ENCODE data around the gene IFI27.

IFI27 gene

GRCh38 chr14:94126800-94127199 is 16.3 kb downstream of the IFI27 start:
- Histone ChIP-seq H3K27ac (ENCODE audit: extremely low read depth, low read depth, low read length) (no peak overlapping the region), H3K36me3 (ENCODE audit: control insufficient read depth in 2 of 2, insufficient read depth in 1 of 2, low read length in 2 of 2) (no peaks in the 10 kb centered on the region), H3K4me1 (ENCODE audit: control insufficient read depth, insufficient read depth, low read length) (peaks cover 3% of the 10 kb centered on the region; the same call in 1 of the 2 replicates), H3K4me3 (ENCODE audit: low read depth, low read length) (no peak overlapping the region), H3K9me3 (ENCODE audit: control insufficient read depth, insufficient read depth, low read depth, low read length) (no peaks in the 10 kb centered on the region)
- CTCF ChIA-PET: no interaction called here
- POLR2A ChIA-PET: no interaction called here
- TF ChIP-seq ZNF791 (tag by site-specific recombination; IDR thresholded peaks at IDR 0.05) (no peak), GLIS2 (tag by site-specific recombination; IDR thresholded peaks at IDR 0.05) (no peak), ZNF302 (tag by site-specific recombination; IDR thresholded peaks at IDR 0.05; ENCODE audit: low read depth) (no peak), ZNF354C (tag by site-specific recombination; IDR thresholded peaks at IDR 0.05; ENCODE audit: borderline replicate concordance, low read depth) (no peak), ZNF549 (tag by site-specific recombination; IDR thresholded peaks at IDR 0.05) (no peak), GLI4 (tag by site-specific recombination; IDR thresholded peaks at IDR 0.05) (no peak), ZIC2 (tag by site-specific recombination; IDR thresholded peaks at IDR 0.05) (no peak), HIC1 (tag by site-specific recombination; IDR thresholded peaks at IDR 0.05) (no peak), ZNF292 (tag by site-specific recombination; IDR thresholded peaks at IDR 0.05; ENCODE audit: borderline replicate concordance, low read depth) (no peak), IKZF3 (tag by site-specific recombination; IDR thresholded peaks at IDR 0.05) (no peak), SP3 (tag by site-specific recombination; IDR thresholded peaks at IDR 0.05) (no peak), RBAK (tag by site-specific recombination; IDR thresholded peaks at IDR 0.05) (no peak)

- ChIA-PET POLR2A (no interaction called here), CTCF (interaction anchor here (0.9 kb wide), 1 partner anchor 9 kb away, joined by 7 read pairs; no protein-coding TSS in a partner anchor)
- peaks cover 3% of the 10 kb centered on the region; the same call in 1 of the 2 replicates for H3K4me1 ChIP-seq (ENCODE audit: control insufficient read depth, insufficient read depth, low read length)
- H3K4me3 ChIP-seq (ENCODE audit: low read depth, low read length): no peak overlapping the region
- H3K36me3 ChIP-seq (ENCODE audit: control insufficient read depth in 2 of 2, insufficient read depth in 1 of 2, low read length in 2 of 2): no peaks in the 10 kb centered on the region
- H3K27ac ChIP-seq (ENCODE audit: extremely low read depth, low read depth, low read length): no peak overlapping the region
- no peaks in the 10 kb centered on the region for H3K9me3 ChIP-seq (ENCODE audit: control insufficient read depth, insufficient read depth, low read depth, low read length)
- TF ChIP-seq, protein P1, sequence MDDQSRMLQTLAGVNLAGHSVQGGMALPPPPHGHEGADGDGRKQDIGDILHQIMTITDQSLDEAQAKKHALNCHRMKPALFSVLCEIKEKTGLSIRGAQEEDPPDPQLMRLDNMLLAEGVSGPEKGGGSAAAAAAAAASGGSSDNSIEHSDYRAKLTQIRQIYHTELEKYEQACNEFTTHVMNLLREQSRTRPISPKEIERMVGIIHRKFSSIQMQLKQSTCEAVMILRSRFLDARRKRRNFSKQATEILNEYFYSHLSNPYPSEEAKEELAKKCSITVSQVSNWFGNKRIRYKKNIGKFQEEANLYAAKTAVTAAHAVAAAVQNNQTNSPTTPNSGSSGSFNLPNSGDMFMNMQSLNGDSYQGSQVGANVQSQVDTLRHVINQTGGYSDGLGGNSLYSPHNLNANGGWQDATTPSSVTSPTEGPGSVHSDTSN (CRISPR knock-in tag; IDR thresholded peaks at IDR 0.05): no peak
- TF ChIP-seq ZNF544 (tag by site-specific recombination; IDR thresholded peaks at IDR 0.05) (no peak), ZNF510 (tag by site-specific recombination; IDR thresholded peaks at IDR 0.05; ENCODE audit: insufficient replicate concordance) (no peak), SCRT1 (tag by site-specific recombination; IDR thresholded peaks at IDR 0.05; ENCODE audit: borderline replicate concordance) (no peak), ZNF596 (tag by site-specific recombination; IDR thresholded peaks at IDR 0.05) (no peak), ZNF704 (tag by site-specific recombination; IDR thresholded peaks at IDR 0.05) (no peak), MZF1 (tag by site-specific recombination; IDR thresholded peaks at IDR 0.05; ENCODE audit: borderline replicate concordance) (no peak), ZNF214 (tag by site-specific recombination; IDR thresholded peaks at IDR 0.05; ENCODE audit: borderline replicate concordance) (no peak), TCF7L2 (IDR thresholded peaks at IDR 0.05; ENCODE audit: borderline replicate concordance, low read depth, low read length) (no peak), ZNF354C (tag by site-specific recombination; IDR thresholded peaks at IDR 0.05; ENCODE audit: borderline replicate concordance, low read depth) (no peak), ZNF529 (tag by site-specific recombination; IDR thresholded peaks at IDR 0.05; ENCODE audit: insufficient replicate concordance) (no peak), ZNF513 (tag by site-specific recombination; IDR thresholded peaks at IDR 0.05) (no peak), ZNF433 (tag by site-specific recombination; IDR thresholded peaks at IDR 0.05; ENCODE audit: low read depth) (no peak), OVOL3 (tag by site-specific recombination; IDR thresholded peaks at IDR 0.05) (no peak), ZNF248 (tag by site-specific recombination; IDR thresholded peaks at IDR 0.05) (no peak), ZSCAN4 (tag by site-specific recombination; IDR thresholded peaks at IDR 0.05) (no peak), HOXC10 (CRISPR knock-in tag; IDR thresholded peaks at IDR 0.05) (no peak)
- TF ChIP-seq, protein P2, sequence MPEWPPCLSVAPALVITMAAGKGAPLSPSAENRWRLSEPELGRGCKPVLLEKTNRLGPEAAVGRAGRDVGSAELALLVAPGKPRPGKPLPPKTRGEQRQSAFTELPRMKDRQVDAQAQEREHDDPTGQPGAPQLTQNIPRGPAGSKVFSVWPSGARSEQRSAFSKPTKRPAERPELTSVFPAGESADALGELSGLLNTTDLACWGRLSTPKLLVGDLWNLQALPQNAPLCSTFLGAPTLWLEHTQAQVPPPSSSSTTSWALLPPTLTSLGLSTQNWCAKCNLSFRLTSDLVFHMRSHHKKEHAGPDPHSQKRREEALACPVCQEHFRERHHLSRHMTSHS (tag by site-specific recombination; IDR thresholded peaks at IDR 0.05): no peak
Measured at GRCh38 chr14:94127330-94127729, 16.8 kb downstream of the IFI27 start.

Data from HEK293 (cell line).